Upper lobe of left lung (tissue), 6 donors: ENCODE data around the gene IP6K1. TPM values are rescaled to one million over a fixed set of nuclear protein-coding genes. Genes with fewer than 3 reads are reported as not detected.
"Not testable (repeated sequence)": the region's sequence is repeated elsewhere in the genome, so short reads cannot be mapped to it uniquely, and the experiment has no call there.

ENCODE experiments used
- ATAC-seq, 2 donors: fragments of 200-7000 bp; cut with Tn5 transposase; one replicate each; pipeline ENCODE4 v1.9.1; 2022; ENCODE audit warnings: mild to moderate bottlenecking in 2 of 2, moderate library complexity in 2 of 2; ENCODE audit not compliant: low FRiP score in 2 of 2
- DNase-seq, 2 donors: peaks; one replicate each; pipeline ENCODE4 v3.0.0-alpha.2; 2019 to 2020
- H3K27ac ChIP-seq, 4 donors: fragments of 200-600 bp; sonication (generic); one replicate each; pipeline ENCODE4 v1.5.1; 2016 to 2019
- H3K27me3 ChIP-seq, 4 donors: fragments of 200-600 bp; sonication (generic); one replicate each; pipeline ENCODE4 v1.5.1; 2017 to 2019
- H3K36me3 ChIP-seq, 4 donors: fragments of 200-600 bp; sonication (generic); one replicate each; pipeline ENCODE4 v1.5.1; 2016 to 2019
- H3K4me1 ChIP-seq, 4 donors: fragments of 200-600 bp; sonication (generic); one replicate each; pipeline ENCODE4 v1.5.1; 2018 to 2019
- H3K4me3 ChIP-seq, 4 donors: fragments of 200-600 bp; sonication (generic); one replicate each; pipeline ENCODE4 v1.5.1; 2017 to 2019; ENCODE audit warnings: mild to moderate bottlenecking in 2 of 4, moderate library complexity in 1 of 4
- H3K9me3 ChIP-seq, 4 donors: fragments of 200-600 bp; sonication (generic); one replicate each; pipeline ENCODE4 v1.5.1; 2018 to 2019
- CTCF ChIP-seq, 6 experiments: fragments of 450-650 bp in 4 of 6; fragments of 200-600 bp in 2 of 6; sonication (generic) in 2 of 6; IDR thresholded peaks; one replicate each; pipeline ENCODE4 v1.5.1; 2016 to 2019; ENCODE audit warnings: antibody characterized with exemption in 6 of 6
- EP300 ChIP-seq, 4 donors: sonication (generic); formaldehyde crosslinking; IDR thresholded peaks; one replicate each; pipeline ENCODE4 v1.5.1; 2017; ENCODE audit warnings: antibody characterized with exemption in 4 of 4, control low read depth in 2 of 4
- POLR2A ChIP-seq, 4 donors: fragments of 450-650 bp; IDR thresholded peaks; one replicate each; pipeline ENCODE4 v1.5.1; 2016 to 2017; ENCODE audit warnings: antibody characterized with exemption in 4 of 4, mild to moderate bottlenecking in 2 of 4
- POLR2AphosphoS5 ChIP-seq, 2 donors: sonication (generic); formaldehyde crosslinking; IDR thresholded peaks; one replicate each; pipeline ENCODE4 v1.5.1; 2017; ENCODE audit warnings: antibody characterized with exemption in 2 of 2
- WGBS, 2 donors: methylation state at CpG; one replicate each; pipeline ENCODE4 v1.1.5; 2017 to 2018; 5-methylcytosine and 5-hydroxymethylcytosine counted together
- total RNA-seq, 6 donors: library from RNA; depleted of rRNA in 4 of 6; stranded (reverse); fragments of >200 nt in 4 of 6; gene quantifications; one replicate each; pipeline versions ENCODE4 v1.1.0 to v1.2.1, GENCODE V29; 2016 to 2021
- donor health status: DM: no; HTN: no; CAD: no; lungs with moderate emphysema.
- donor health status: DM: no; HTN: yes; CAD: no; lungs with severe emphysema.

IP6K1 gene
- total RNA-seq, 6 donors from 2014 or later: 42.0 to 63.9 (median 49.7) TPM

- TF ChIP-seq POLR2AphosphoS5 (IDR thresholded peaks at IDR 0.05) (no peak), EP300 (IDR thresholded peaks at IDR 0.05) (no peak), CTCF (IDR thresholded peaks at IDR 0.05) (no peak), POLR2A (IDR thresholded peaks at IDR 0.05) (no peak)
- peak overlapping the region in 1 of 4 donors; percentile 44 for H3K27ac ChIP-seq
- peaks cover 3 to 27% (median 15%) of the 10 kb centered on the region in 4 donors for H3K4me1 ChIP-seq
- DNase-seq: no peak
- 76 to 81% methylated on average over 4 of the region's 4 CpGs for WGBS, 2 donors
- H3K36me3 ChIP-seq: peaks cover 0 to 23% (median 8%) of the 10 kb centered on the region in 4 donors
- ATAC-seq: no peak
- no peaks in the 10 kb centered on the region for H3K27me3 ChIP-seq
- no peak overlapping the region for H3K4me3 ChIP-seq
- no peaks in the 10 kb centered on the region for H3K9me3 ChIP-seq
Measured at GRCh38 chr3:49751501-49751900, 34.8 kb downstream of the IP6K1 start.

GRCh38 chr3:49750056-49750455 lies 36.3 kb downstream of the IP6K1 start:
- ATAC-seq: no peak
- H3K36me3 ChIP-seq: peaks cover 0 to 31% (median 10%) of the 10 kb centered on the region in 4 donors
- no peak overlapping the region for H3K4me3 ChIP-seq
- peaks cover 0 to 27% (median 11%) of the 10 kb centered on the region in 4 donors for H3K4me1 ChIP-seq
- H3K27me3 ChIP-seq: no peaks in the 10 kb centered on the region
- 83 to 95% methylated on average over 4 of the region's 4 CpGs for WGBS, 2 donors
- DNase-seq: no peak
- no peaks in the 10 kb centered on the region for H3K9me3 ChIP-seq
- TF ChIP-seq EP300 (IDR thresholded peaks at IDR 0.05) (no peak), POLR2AphosphoS5 (IDR thresholded peaks at IDR 0.05) (no peak), POLR2A (IDR thresholded peaks at IDR 0.05) (no peak), CTCF (IDR thresholded peaks at IDR 0.05) (no peak)
- peak overlapping the region in 1 of 4 donors; percentile 50 for H3K27ac ChIP-seq

- not testable (repeated sequence) for ATAC-seq, H3K4me3 ChIP-seq, H3K9me3 ChIP-seq, H3K27ac ChIP-seq, H3K27me3 ChIP-seq, DNase-seq
- WGBS, 2 donors: 89 to 100% methylated on average over 5 of the region's 5 CpGs
- Histone ChIP-seq H3K36me3 (peaks cover 0 to 42% (median 10%) of the 10 kb centered on the region in 4 donors), H3K4me1 (peaks cover 0 to 20% (median 10%) of the 10 kb centered on the region in 4 donors)
Measured at GRCh38 chr3:49748874-49749273, 37.5 kb downstream of the IP6K1 start.

- Histone ChIP-seq H3K9me3 (no peaks in the 10 kb centered on the region), H3K4me1 (peaks cover 0 to 14% (median 3%) of the 10 kb centered on the region in 4 donors), H3K27ac (no peak overlapping the region), H3K36me3 (peaks cover 0 to 51% (median 10%) of the 10 kb centered on the region in 4 donors), H3K27me3 (no peaks in the 10 kb centered on the region), H3K4me3 (no peak overlapping the region)
- no peak for TF ChIP-seq EP300 (IDR thresholded peaks at IDR 0.05)
- no peak for TF ChIP-seq CTCF (IDR thresholded peaks at IDR 0.05)
- DNase-seq (no peak), ATAC-seq (no peak)
- 90 to 94% methylated on average over 13 of the region's 13 CpGs for WGBS, 2 donors
Measured at GRCh38 chr3:49747792-49748480, 38.4 kb downstream of the IP6K1 start.

- H3K9me3 ChIP-seq: no peaks in the 10 kb centered on the region
- peaks cover 0 to 4% (median 0%) of the 10 kb centered on the region in 4 donors for H3K4me1 ChIP-seq
- ATAC-seq: no peak
- no peak overlapping the region for H3K4me3 ChIP-seq
- WGBS, 2 donors: 75 to 78% methylated on average over 2 of the region's 2 CpGs
- H3K36me3 ChIP-seq: peaks cover 0 to 65% (median 13%) of the 10 kb centered on the region in 4 donors
- no peaks in the 10 kb centered on the region for H3K27me3 ChIP-seq
- TF ChIP-seq EP300 (IDR thresholded peaks at IDR 0.05) (no peak), POLR2A (IDR thresholded peaks at IDR 0.05) (no peak), POLR2AphosphoS5 (IDR thresholded peaks at IDR 0.05) (no peak), CTCF (IDR thresholded peaks at IDR 0.05) (no peak)
- no peak for DNase-seq
- H3K27ac ChIP-seq: no peak overlapping the region
Measured at GRCh38 chr3:49745986-49746385, 40.4 kb downstream of the IP6K1 start.
